H1 (cell line): ENCODE data around the gene ROBO2. TPM values are rescaled to one million over a fixed set of nuclear protein-coding genes. Genes with fewer than 3 reads are reported as not detected.

ENCODE experiments used
- CTCF ChIA-PET: fragments of 300-600 bp; sonication (Branson Sonifier 250); formaldehyde crosslinking; loops from one replicate; lab custom pipeline; 2021; ENCODE audit not compliant: partially characterized antibody; lab: Charles Lee
- POLR2A ChIA-PET: fragments of 300-600 bp; sonication (Branson Sonifier 250); formaldehyde crosslinking; loops from one replicate; lab custom pipeline; 2021; ENCODE audit warnings: inconsistent platforms; ENCODE audit not compliant: partially characterized antibody; lab: Charles Lee
- DNase-seq, 2 experiments: peaks; one replicate each; pipeline versions ENCODE4 v3.0.0 to v3.0.0-alpha.2; 2010 to 2022; ENCODE audit warnings: low spot score in 2 of 2, low read depth in 1 of 2, mixed read lengths in 1 of 2
- FAIRE-seq: peaks from 2 replicates; lab custom pipeline; 2011; peaks lifted over from hg19 to GRCh38; lab: Jason Lieb, UNC
- H2AFZ ChIP-seq: 2 replicates; pipeline ENCODE4 v1.8.1; 2012; ENCODE audit warnings: low read length, inconsistent platforms
- H2AK5ac ChIP-seq: 2 replicates; pipeline ENCODE4 v1.6.1; 2013; ENCODE audit warnings: low read depth, low read length
- H2BK120ac ChIP-seq: replicated peaks from 2 replicates; pipeline ENCODE3; 2013; ENCODE audit warnings: low read depth, low read length, inconsistent platforms
- H2BK12ac ChIP-seq: 2 replicates; pipeline ENCODE4 v1.6.1; 2013; ENCODE audit warnings: low read depth, low read length
- H2BK15ac ChIP-seq: 2 replicates; pipeline ENCODE4 v1.6.1; 2013; ENCODE audit warnings: low read length
- H2BK20ac ChIP-seq: 2 replicates; pipeline ENCODE4 v1.6.1; 2013; ENCODE audit warnings: low read length
- H2BK5ac ChIP-seq: 2 replicates; pipeline ENCODE4 v1.6.1; 2013; ENCODE audit warnings: low read depth, low read length
- H3K14ac ChIP-seq: 2 replicates; pipeline ENCODE4 v1.6.1; 2013; ENCODE audit warnings: inconsistent platforms; ENCODE audit not compliant: insufficient read length
- H3K18ac ChIP-seq: 2 replicates; pipeline ENCODE4 v1.6.1; 2013; ENCODE audit warnings: low read length; ENCODE audit errors: extremely low read depth
- H3K23ac ChIP-seq: 2 replicates; pipeline ENCODE4 v1.6.1; 2013; ENCODE audit warnings: inconsistent platforms; ENCODE audit not compliant: insufficient read length
- H3K23me2 ChIP-seq: 2 replicates; pipeline ENCODE4 v1.6.1; 2013; ENCODE audit warnings: low read depth, low read length
- H3K27ac ChIP-seq: 2 replicates; pipeline ENCODE4 v1.6.1; 2011; ENCODE audit warnings: low read depth, low read length, inconsistent platforms
- H3K27me3 ChIP-seq, 4 experiments: replicated peaks in 1 of 4; 1 replicate in 1 of 4; 2 replicates in 3 of 4; pipeline versions ENCODE4 v1.6.1 to v1.8.1; 2011 to 2013; ENCODE audit warnings: low read length in 3 of 4, mild to moderate bottlenecking in 3 of 4, inconsistent platforms in 2 of 4, mixed read lengths in 2 of 4, moderate library complexity in 1 of 4; ENCODE audit not compliant: control insufficient read depth in 3 of 4, insufficient read depth in 3 of 4; ENCODE audit errors: extremely low read depth in 1 of 4
- H3K36me3 ChIP-seq, 4 experiments: 2 replicates each; pipeline versions ENCODE4 v1.6.1 to v1.8.1; 2011 to 2013; ENCODE audit warnings: mild to moderate bottlenecking in 4 of 4, low read length in 3 of 4, moderate library complexity in 2 of 4, control low read depth in 1 of 4, inconsistent platforms in 1 of 4; ENCODE audit not compliant: insufficient read depth in 4 of 4, control insufficient read depth in 2 of 4
- H3K4ac ChIP-seq: replicated peaks from 2 replicates; pipeline ENCODE3; 2013; ENCODE audit warnings: low read length, low read depth, mixed read lengths, inconsistent platforms; ENCODE audit not compliant: insufficient read length
- H3K4me1 ChIP-seq, 4 experiments: replicated peaks in 1 of 4; 1 replicate in 1 of 4; 2 replicates in 3 of 4; pipeline versions ENCODE4 v1.6.1 to v1.8.1; 2011 to 2013; ENCODE audit warnings: low read length in 3 of 4, inconsistent platforms in 2 of 4, mixed read lengths in 1 of 4; ENCODE audit not compliant: insufficient read depth in 4 of 4, control insufficient read depth in 3 of 4
- H3K4me2 ChIP-seq, 2 experiments: 2 replicates each; pipeline versions ENCODE4 v1.6.1 to v1.8.1; 2011 to 2013; ENCODE audit warnings: low read depth in 2 of 2, low read length in 2 of 2, control low read depth in 1 of 2, inconsistent platforms in 1 of 2, mild to moderate bottlenecking in 1 of 2; ENCODE audit not compliant: insufficient read depth in 1 of 2
- H3K4me3 ChIP-seq, 4 experiments: fragments of 200-600, 300-600 bp in 1 of 4; sonication (generic), shearing (Covaris generic), sonication (Bioruptor Twin) in 1 of 4; 2 replicates each; pipeline versions ENCODE4 v1.5.1 to v1.8.1; 2011 to 2016; ENCODE audit warnings: low read length in 4 of 4, low read depth in 3 of 4, control low read depth in 2 of 4, inconsistent platforms in 2 of 4, mild to moderate bottlenecking in 2 of 4, mixed read lengths in 1 of 4, moderate library complexity in 1 of 4; ENCODE audit not compliant: insufficient read depth in 2 of 4; ENCODE audit errors: extremely low read depth in 1 of 4
- H3K56ac ChIP-seq: replicated peaks from 2 replicates; pipeline ENCODE3; 2013; ENCODE audit warnings: low read depth, mild to moderate bottlenecking, mixed read lengths, low read length, inconsistent platforms; ENCODE audit not compliant: insufficient read length
- H3K79me1 ChIP-seq: 2 replicates; pipeline ENCODE4 v1.6.1; 2013; ENCODE audit warnings: low read depth, low read length, control low read depth
- H3K79me2 ChIP-seq, 2 experiments: 2 replicates each; pipeline versions ENCODE4 v1.6.1 to v1.8.1; 2012 to 2013; ENCODE audit warnings: low read length in 2 of 2, mild to moderate bottlenecking in 2 of 2, inconsistent platforms in 1 of 2; ENCODE audit not compliant: insufficient read depth in 2 of 2, control insufficient read depth in 1 of 2
- H3K9ac ChIP-seq, 4 experiments: replicated peaks in 1 of 4; 1 replicate in 1 of 4; 2 replicates in 3 of 4; pipeline versions ENCODE4 v1.6.1 to v1.8.1; 2011 to 2013; ENCODE audit warnings: low read depth in 3 of 4, low read length in 3 of 4, control low read depth in 2 of 4, mild to moderate bottlenecking in 2 of 4, moderate library complexity in 2 of 4, inconsistent platforms in 1 of 4; ENCODE audit errors: extremely low read depth in 1 of 4
- H3K9me3 ChIP-seq, 2 experiments: 2 replicates each; pipeline versions ENCODE4 v1.6.1 to v1.8.1; 2012 to 2013; ENCODE audit warnings: mild to moderate bottlenecking in 2 of 2, moderate library complexity in 2 of 2, control low read depth in 1 of 2, inconsistent platforms in 1 of 2, low read depth in 1 of 2, low read length in 1 of 2, mixed read lengths in 1 of 2; ENCODE audit not compliant: insufficient read depth in 2 of 2
- H4K20me1 ChIP-seq, 2 experiments: replicated peaks in 1 of 2; 2 replicates each; pipeline versions ENCODE3 to v1.8.1; 2011 to 2013; ENCODE audit warnings: inconsistent platforms in 2 of 2, low read length in 2 of 2, mild to moderate bottlenecking in 1 of 2; ENCODE audit not compliant: insufficient read depth in 2 of 2, control insufficient read depth in 1 of 2
- H4K5ac ChIP-seq: 2 replicates; pipeline ENCODE4 v1.6.1; 2013; ENCODE audit warnings: low read length, low read depth, mixed read lengths, inconsistent platforms; ENCODE audit not compliant: insufficient read length
- H4K8ac ChIP-seq: 2 replicates; pipeline ENCODE4 v1.8.0; 2013; ENCODE audit warnings: mild to moderate bottlenecking, moderate library complexity, low read length, inconsistent platforms; ENCODE audit not compliant: insufficient read depth; ENCODE audit errors: extremely low read depth
- H4K91ac ChIP-seq: replicated peaks from 2 replicates; pipeline ENCODE3; 2013; ENCODE audit warnings: low read length, mixed read lengths, inconsistent platforms; ENCODE audit not compliant: insufficient read length
- BACH1 ChIP-seq: IDR thresholded peaks from 2 replicates; pipeline ENCODE4 v1.6.1; 2012; ENCODE audit warnings: low read length, improper control_type of control experiment
- CTBP2 ChIP-seq: IDR thresholded peaks from 2 replicates; pipeline ENCODE4 v1.7.0; 2011; ENCODE audit warnings: borderline replicate concordance, mild to moderate bottlenecking, moderate library complexity, mixed read lengths, low read length; ENCODE audit not compliant: insufficient read depth, insufficient read length
- GTF2F1 ChIP-seq: IDR thresholded peaks from 2 replicates; pipeline ENCODE4 v1.6.1; 2012; ENCODE audit warnings: low read depth, low read length, improper control_type of control experiment, borderline replicate concordance
- POLR2A ChIP-seq, 2 experiments: IDR thresholded peaks; 1 replicate in 1 of 2; 2 replicates in 1 of 2; pipeline ENCODE4 v1.6.1; 2011; ENCODE audit warnings: low read depth in 2 of 2, low read length in 2 of 2, mild to moderate bottlenecking in 2 of 2; ENCODE audit errors: control extremely low read depth in 1 of 2
- POU5F1 ChIP-seq: IDR thresholded peaks from 2 replicates; pipeline ENCODE4 v1.6.1; 2011; ENCODE audit warnings: low read depth, mild to moderate bottlenecking, low read length, moderate library complexity
- SAP30 ChIP-seq: fragments of 300-600 bp; sonication (generic); IDR thresholded peaks from 2 replicates; pipeline ENCODE4 v1.7.1; 2012; ENCODE audit warnings: low read length, moderate library complexity, mild to moderate bottlenecking, inconsistent platforms; ENCODE audit not compliant: insufficient read depth, insufficient replicate concordance
- SIN3A ChIP-seq, 2 experiments: IDR thresholded peaks in 1 of 2; conservative IDR thresholded peaks in 1 of 2; 2 replicates each; pipeline ENCODE4 v1.6.1; 2011 to 2012; ENCODE audit warnings: low read length in 2 of 2, improper control_type of control experiment in 1 of 2, low read depth in 1 of 2, mild to moderate bottlenecking in 1 of 2
- TAF1 ChIP-seq: IDR thresholded peaks from 2 replicates; pipeline ENCODE4 v1.6.1; 2011; ENCODE audit warnings: mild to moderate bottlenecking, low read depth, low read length
- USF2 ChIP-seq: IDR thresholded peaks from 2 replicates; pipeline ENCODE4 v1.6.1; 2011; ENCODE audit warnings: low read length, improper control_type of control experiment
- WGBS, 2 experiments: shearing (Covaris generic) in 1 of 2; methylation state at CpG; one replicate each; pipeline versions ENCODE4 v1.1.6 to v1.1.7; 2013 to 2015; ENCODE audit warnings: low lambda C conversion rate in 2 of 2, mixed read lengths in 2 of 2, inconsistent platforms in 1 of 2, low coverage in 1 of 2, missing lambda C conversion rate in 1 of 2; ENCODE audit not compliant: insufficient replicate concordance in 2 of 2, insufficient coverage in 1 of 2, insufficient read length in 1 of 2; ENCODE audit errors: extremely low coverage in 1 of 2, missing lambda C conversion rate in 1 of 2; 5-methylcytosine and 5-hydroxymethylcytosine counted together
- polyA plus RNA-seq, 7 experiments: library from polyadenylated mRNA; depleted of rRNA in 3 of 7; stranded (reverse) in 5 of 7; unstranded in 2 of 7; fragments of >200 nt in 5 of 7; fragments of 200-250 nt in 2 of 7; gene quantifications; 1 replicate in 5 of 7; 2 replicates in 1 of 7; 4 replicates in 1 of 7; pipeline versions ENCODE4 v1.2.1 to v1.2.3, GENCODE V29; 2011 to 2013; ENCODE audit warnings: missing spikeins in 2 of 7, mixed read lengths in 2 of 7
- total RNA-seq: library from RNA; stranded (reverse); fragmentation: NEBNext Ultra II Directional; extraction: Animal tissue kit (Norgen Biotek cat#: 25700); gene quantifications from 2 replicates; pipeline ENCODE4 v1.2.1, GENCODE V29; 2021

Gene ROBO2
- total and polyA plus RNA-seq, 2 of the 8 experiments (the other 6 are each of a cell fraction or from before 2014, with no cell fraction given), result 1.5 to 2.9 TPM

GRCh38 chr3:77303955-77304699, 264.2 kb downstream of the ROBO2 start:
- Histone ChIP-seq H4K20me1 (no peaks in the 10 kb centered on the region), H2BK20ac (no peak overlapping the region), H3K23ac (no peak overlapping the region), H3K27ac (no peak overlapping the region), H3K4me1 (no peaks in the 10 kb centered on the region), H3K9ac (no peak overlapping the region), H3K4me2 (no peak overlapping the region), H3K4ac (no peak overlapping the region), H4K5ac (no peak overlapping the region), H2AFZ (no peak overlapping the region), H2AK5ac (no peak overlapping the region), H3K23me2 (no peaks in the 10 kb centered on the region; the same call in 1 of the 2 replicates), H3K27me3 (no peaks in the 10 kb centered on the region), H2BK5ac (no peak overlapping the region), H3K14ac (no peak overlapping the region), H3K4me3 (no peak overlapping the region), H3K36me3 (no peaks in the 10 kb centered on the region), H4K91ac (no peak overlapping the region), H2BK15ac (no peak overlapping the region), H3K79me1 (no peaks in the 10 kb centered on the region), H3K9me3 (no peaks in the 10 kb centered on the region), H2BK120ac (no peak overlapping the region), H4K8ac (no peak overlapping the region), H3K18ac (no peak overlapping the region), H3K79me2 (no peaks in the 10 kb centered on the region), H3K56ac (no peak overlapping the region), H2BK12ac (no peak overlapping the region)
- no peak for FAIRE-seq
- 83% methylated on average over 12 of the region's 12 CpGs; no CpG with 5 or more reads in 1 of the 2 experiments for WGBS, 2 experiments
- TF ChIP-seq POU5F1 (no peak), TAF1 (no peak), CTBP2 (no peak), SAP30 (no peak), USF2 (no peak), BACH1 (no peak), SIN3A (conservative IDR thresholded peaks at IDR 0.05 in 1 of 2, IDR thresholded peaks at IDR 0.05 in 1 of 2; ENCODE audit: low read depth in 1 of 2, low read length in 2 of 2) (no peak), GTF2F1 (no peak), POLR2A (IDR thresholded peaks at IDR 0.05; ENCODE audit: control extremely low read depth in 1 of 2, low read depth in 2 of 2, low read length in 2 of 2) (no peak)
- CTCF ChIA-PET, result interaction anchor here (0.7 to 2.5 kb wide), 2 partner anchors 13 to 17 kb away, joined by 3 to 14 read pairs; no protein-coding TSS in a partner anchor
- DNase-seq, result no peak
- POLR2A ChIA-PET, result no interaction called here
